GM12878 (cell line): Measurements from ENCODE around the gene POU3F3. TPM values are rescaled to one million over a fixed set of nuclear protein-coding genes. Genes with fewer than 3 reads are reported as not detected.
A peak's percentile ranks its signal among the peaks of the same experiment; 100 is the strongest.

Source experiments
- ATAC-seq: fragments of 200-7000 bp; cut with Tn5 transposase; 3 replicates; pipeline ENCODE4 v1.9.1; 2020; ENCODE audit warnings: mild to moderate bottlenecking, moderate library complexity
- BruUV-seq: library from RNA; stranded (reverse); fragments of 400-500 nt; replicated peaks from 2 replicates; lab custom pipeline; 2021; lab: Mats Ljungman, UMichigan
- CTCF ChIA-PET: fragments of 300-600 bp; sonication (Branson Sonifier 250); formaldehyde crosslinking; extraction: SDS; loops from one replicate; lab custom pipeline; 2021; ENCODE audit warnings: inconsistent platforms; lab: Yijun Ruan, JAX
- POLR2A ChIA-PET: fragments of 350-600 bp; formaldehyde crosslinking; extraction: SDS; loops from one replicate; lab custom pipeline; 2021; ENCODE audit warnings: inconsistent platforms; lab: Charles Lee
- RAD21 ChIA-PET: fragments of 300-600 bp; sonication (Branson Sonifier 250); formaldehyde crosslinking; loops from one replicate; lab custom pipeline; 2023; ENCODE audit warnings: antibody characterized with exemption; ENCODE audit not compliant: unreplicated experiment; lab: Charles Lee
- SMC1A ChIA-PET: fragments of 300-600 bp; sonication (Branson Sonifier 250); formaldehyde crosslinking; loops from one replicate; lab custom pipeline; 2023; ENCODE audit not compliant: unreplicated experiment, uncharacterized antibody; lab: Charles Lee
- DNase-seq: peaks from one replicate; pipeline ENCODE4 v3.0.0-alpha.2; 2011; ENCODE audit warnings: low read depth, low spot score
- FAIRE-seq: peaks from 3 replicates; lab custom pipeline; 2011; peaks lifted over from hg19 to GRCh38; lab: Jason Lieb, UNC
- H2AFZ ChIP-seq: 2 replicates; pipeline ENCODE4 v1.6.0; 2011; ENCODE audit warnings: low read depth, low read length, control low read depth; ENCODE audit not compliant: control insufficient read depth
- H3K27ac ChIP-seq: 2 replicates; pipeline ENCODE4 v1.5.1; 2011; ENCODE audit warnings: control low read depth; ENCODE audit not compliant: control insufficient read depth, insufficient read depth
- H3K27me3 ChIP-seq, 2 experiments: replicated peaks in 1 of 2; 2 replicates each; pipeline versions ENCODE4 v1.6.0 to v1.6.1; 2011; ENCODE audit warnings: low read length in 1 of 2; ENCODE audit not compliant: control insufficient read depth in 2 of 2, insufficient read depth in 2 of 2
- H3K36me3 ChIP-seq, 2 experiments: 2 replicates each; pipeline ENCODE4 v1.5.1; 2011; ENCODE audit warnings: low read length in 1 of 2; ENCODE audit not compliant: control insufficient read depth in 2 of 2, insufficient read depth in 2 of 2
- H3K4me1 ChIP-seq: 2 replicates; pipeline ENCODE4 v1.6.1; 2011; ENCODE audit warnings: mild to moderate bottlenecking, low read length, moderate library complexity, mixed read lengths; ENCODE audit not compliant: control insufficient read depth, insufficient read depth
- H3K4me2 ChIP-seq: 2 replicates; pipeline ENCODE4 v1.6.0; 2011; ENCODE audit warnings: control low read depth; ENCODE audit not compliant: control insufficient read depth, insufficient read depth
- H3K4me3 ChIP-seq: fragments of 200-600 bp; sonication (generic); 2 replicates; pipeline ENCODE4 v1.5.1; 2016
- H3K79me2 ChIP-seq: 2 replicates; pipeline ENCODE4 v1.6.0; 2011; ENCODE audit warnings: low read length; ENCODE audit not compliant: control insufficient read depth, insufficient read depth
- H3K9ac ChIP-seq: 2 replicates; pipeline ENCODE4 v1.8.0; 2011; ENCODE audit warnings: low read length, control low read depth, mixed read lengths; ENCODE audit not compliant: control insufficient read depth, insufficient read depth
- H3K9me3 ChIP-seq: replicated peaks from 3 replicates; pipeline ENCODE4 v1.5.1; 2011; ENCODE audit warnings: mild to moderate bottlenecking, low read length; ENCODE audit not compliant: control insufficient read depth, insufficient read depth
- H4K20me1 ChIP-seq: 2 replicates; pipeline ENCODE4 v1.6.0; 2011; ENCODE audit not compliant: control insufficient read depth, insufficient read depth
- MXI1 ChIP-seq: fragments of 150-350 bp; IDR thresholded peaks from 2 replicates; pipeline ENCODE4 v1.6.1; 2011; ENCODE audit warnings: low read depth, mild to moderate bottlenecking, inconsistent platforms, low read length, improper control_type of control experiment
- SUZ12 ChIP-seq: fragments of 200-600 bp; sonication (generic); IDR thresholded peaks from one replicate; pipeline ENCODE4 v1.6.1; 2018; ENCODE audit warnings: antibody characterized with exemption, mild to moderate bottlenecking; ENCODE audit not compliant: unreplicated experiment
- WGBS: methylation state at CpG from one replicate; pipeline ENCODE4 v1.1.6; 2016; ENCODE audit warnings: low lambda C conversion rate; ENCODE audit not compliant: insufficient replicate concordance, insufficient coverage; ENCODE audit errors: missing lambda C conversion rate; 5-methylcytosine and 5-hydroxymethylcytosine counted together
- in situ Hi-C: fragments of 300-500 bp; cut with MboI; formaldehyde crosslinking; loops from 9 replicates; pipeline ENCODE4 v1.14.3; 2018; ENCODE audit warnings: mixed read lengths
- intact Hi-C: fragments of 100-400 bp; cut with micrococcal nuclease; formaldehyde crosslinking; loops from one replicate; pipeline ENCODE4 v1.14.2; 2022; ENCODE audit not compliant: unreplicated experiment
- polyA plus RNA-seq, 11 experiments: library from polyadenylated mRNA; depleted of rRNA in 4 of 11; unstranded in 6 of 11; stranded (reverse) in 5 of 11; fragments of >200 nt; fragmentation: Nextera tagmentation in 4 of 11; fragmentation: Illumina TruSeq in 1 of 11; extraction: Ambion mirVana in 4 of 11; extraction: Trizol in 1 of 11; gene quantifications; 1 replicate in 1 of 11; 2 replicates in 10 of 11; pipeline versions ENCODE4 v1.2.1 to v1.2.3, GENCODE V29; 2011 to 2016; ENCODE audit warnings: inconsistent platforms in 2 of 11, missing spikeins in 2 of 11, low read depth in 1 of 11
- total RNA-seq, 4 experiments: library from RNA; depleted of rRNA in 3 of 4; stranded (reverse); fragments of >200 nt in 3 of 4; fragmentation: Illumina TruSeq in 1 of 4; extraction: Trizol in 1 of 4; gene quantifications; 2 replicates each; pipeline versions ENCODE4 v1.2.1 to v1.2.3, GENCODE V29; 2013 to 2021
- TF ChIP-seq, protein P1 (sequence below): IDR thresholded peaks from 2 replicates; pipeline ENCODE4 v1.6.1; 2011; ENCODE audit warnings: low read depth, low read length, improper control_type of control experiment, borderline replicate concordance

The POU3F3 gene
- total and polyA plus RNA-seq, 10 of the 15 experiments (the other 5 are each of a cell fraction or from before 2014, with no cell fraction given): not detected

DNA sequence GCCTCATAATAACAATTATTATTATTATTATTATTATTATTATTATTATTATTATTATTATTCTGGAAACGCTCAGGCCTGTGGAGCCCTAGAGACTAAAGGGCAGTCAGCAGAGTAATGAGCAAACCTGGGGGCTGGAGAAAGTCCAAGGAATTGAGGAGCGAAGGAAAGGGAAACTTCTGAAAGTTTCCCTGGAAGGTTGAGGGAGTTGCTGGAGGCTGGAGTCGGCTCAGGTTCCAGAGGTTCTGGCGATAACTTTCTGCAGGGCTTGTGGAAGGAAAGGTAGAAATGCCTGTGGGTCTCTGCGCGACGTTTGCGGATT, 9.2 kb downstream of the POU3F3 start (continued):
- TF ChIP-seq, protein P1, sequence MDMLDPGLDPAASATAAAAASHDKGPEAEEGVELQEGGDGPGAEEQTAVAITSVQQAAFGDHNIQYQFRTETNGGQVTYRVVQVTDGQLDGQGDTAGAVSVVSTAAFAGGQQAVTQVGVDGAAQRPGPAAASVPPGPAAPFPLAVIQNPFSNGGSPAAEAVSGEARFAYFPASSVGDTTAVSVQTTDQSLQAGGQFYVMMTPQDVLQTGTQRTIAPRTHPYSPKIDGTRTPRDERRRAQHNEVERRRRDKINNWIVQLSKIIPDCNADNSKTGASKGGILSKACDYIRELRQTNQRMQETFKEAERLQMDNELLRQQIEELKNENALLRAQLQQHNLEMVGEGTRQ: no peak
- TF ChIP-seq, all 136 proteins: peak for 0

DNA sequence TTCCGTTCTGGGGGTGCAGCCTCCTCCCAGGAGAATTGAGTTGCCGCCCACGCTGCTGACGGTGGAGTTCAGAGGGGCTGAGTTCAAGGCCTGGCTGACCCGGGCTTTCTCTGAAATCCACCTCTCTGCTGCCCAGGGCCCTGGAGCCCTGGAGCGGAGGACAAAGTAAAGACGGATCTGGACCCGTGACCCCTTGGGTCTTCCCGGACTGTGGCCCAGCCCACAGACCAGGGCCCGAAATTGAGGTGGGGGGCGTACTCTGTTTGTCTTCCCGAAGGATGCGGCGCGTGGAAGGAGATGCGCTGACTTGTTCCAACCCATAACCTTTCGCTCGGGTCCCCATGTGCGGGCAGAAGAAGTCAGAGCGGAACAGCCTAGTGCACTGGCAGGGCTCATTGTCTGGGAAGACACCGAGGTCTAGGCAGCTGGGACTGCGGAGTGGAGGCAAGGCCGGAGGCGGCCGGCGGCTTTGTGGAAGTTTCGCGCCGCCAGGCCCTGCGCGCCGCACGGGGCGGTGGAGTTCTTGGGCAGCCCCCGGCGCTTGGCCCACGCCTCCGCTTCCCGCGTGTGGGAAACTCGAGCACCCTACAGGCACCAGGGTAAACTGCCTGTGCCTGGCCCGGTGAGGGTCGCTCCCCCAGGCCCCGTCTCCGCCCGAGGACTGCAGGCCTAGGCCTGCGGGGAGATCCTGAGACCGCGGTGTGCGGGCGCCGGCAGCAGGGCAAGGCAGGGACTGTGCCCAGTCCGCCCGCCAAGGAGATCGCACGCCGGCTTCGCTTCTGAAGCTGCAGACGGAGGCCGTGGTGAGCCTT, 9.8 kb downstream of the POU3F3 start:
- intact Hi-C loops: no loop called here

More for the DNA sequence above, 9.8 kb downstream of the POU3F3 start:
- Histone ChIP-seq H3K9me3 (no peaks in the 10 kb centered on the region), H2AFZ (no peak overlapping the region), H3K27me3 (peaks cover 13 to 38% of the 10 kb centered on the region in 2 experiments), H3K4me3 (no peak overlapping the region), H3K4me2 (no peak overlapping the region), H3K27ac (no peak overlapping the region), H4K20me1 (no peaks in the 10 kb centered on the region), H3K79me2 (no peaks in the 10 kb centered on the region), H3K9ac (no peak overlapping the region), H3K36me3 (no peaks in the 10 kb centered on the region), H3K4me1 (no peaks in the 10 kb centered on the region)
- FAIRE-seq (no peak), DNase-seq (no peak), ATAC-seq (no peak)
- TF ChIP-seq MXI1 (no peak), SUZ12 (peak; percentile 37)
- CTCF ChIA-PET: no interaction called here
- POLR2A ChIA-PET: no interaction called here
- in situ Hi-C loops: loop anchor here (25.0 kb wide), 1 partner anchor 826 kb away; no protein-coding TSS in a partner anchor
- BruUV-seq: no TSS peak
- RAD21 ChIA-PET: no interaction called here
- SMC1A ChIA-PET: no interaction called here
- 38% methylated on average over 60 of the region's 60 CpGs for WGBS
